ENCODE results near the gene PLSCR3. TPM values are rescaled to one million over a fixed set of nuclear protein-coding genes. Genes with fewer than 3 reads are reported as not detected.
"Not testable (repeated sequence)": the region's sequence is repeated elsewhere in the genome, so short reads cannot be mapped to it uniquely, and the experiment has no call there.

Gene PLSCR3
- total RNA-seq, 1 experiment from 2014 or later, result 39.8 TPM

DNA sequence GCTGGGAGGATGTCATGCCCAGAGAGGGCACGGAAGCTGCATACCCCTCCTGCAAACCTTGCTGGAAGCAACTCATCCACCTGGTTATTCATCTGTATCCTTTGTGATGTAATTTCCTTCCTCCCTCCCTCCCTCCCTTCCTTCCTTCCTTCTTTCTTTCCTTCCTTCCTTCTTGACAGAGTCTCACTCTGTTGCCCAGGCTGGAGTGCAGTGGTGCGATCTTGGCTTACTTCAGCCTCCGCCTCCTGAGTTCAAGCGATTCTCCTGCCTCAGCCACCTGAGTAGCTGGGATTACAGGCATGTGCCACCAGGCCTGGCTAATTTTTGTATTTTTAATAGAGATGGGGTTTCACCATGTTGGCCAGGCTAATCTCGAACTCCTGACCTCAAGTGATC lies 25.7 kb downstream of the PLSCR3 start:
- not testable (repeated sequence) for H3K9me2 ChIP-seq (replicated peaks; ENCODE audit: insufficient read depth, low read length); H3K4me2 ChIP-seq (ENCODE audit: low read depth, low read length, poor library complexity, severe bottlenecking)

DNA sequence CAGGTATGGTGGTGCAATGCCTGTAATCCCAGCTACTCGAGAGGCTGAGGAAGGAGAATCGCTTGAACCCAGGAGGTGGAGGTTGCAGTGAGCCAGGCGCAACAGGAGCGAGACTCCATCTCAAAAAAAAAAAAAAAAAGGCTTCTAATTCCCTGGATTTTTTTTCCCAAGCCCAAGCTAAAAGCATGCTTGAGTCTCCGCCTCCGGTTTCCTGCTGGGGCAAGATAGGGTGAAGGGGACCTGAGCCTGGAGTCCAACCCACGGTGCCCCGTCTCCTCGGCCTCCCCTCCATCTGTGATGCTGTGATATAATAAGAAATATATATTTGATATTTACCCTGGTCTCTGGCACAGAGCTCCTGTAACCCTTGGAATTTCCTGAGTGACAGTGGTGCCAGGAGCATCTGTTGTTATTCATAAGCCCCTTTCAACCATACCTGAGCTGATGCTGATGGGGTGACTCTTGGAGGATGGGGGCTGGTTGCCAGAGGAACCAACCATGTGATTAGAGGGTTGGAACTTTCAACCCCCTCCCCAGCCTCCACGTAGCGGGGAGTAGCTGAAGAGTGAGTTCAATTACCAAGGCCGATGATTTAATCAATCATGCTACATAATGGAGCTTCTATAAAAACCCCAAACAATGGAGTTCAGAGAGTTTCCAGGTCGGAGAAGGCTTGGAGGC lies 26.3 kb downstream of the PLSCR3 start:
- no peaks in the 10 kb centered on the region for H3K9me2 ChIP-seq (replicated peaks; ENCODE audit: insufficient read depth, low read length)
- H3K36me3 ChIP-seq (ENCODE audit: insufficient read depth, low read length), result no peaks in the 10 kb centered on the region
- no peaks in the 10 kb centered on the region for H3K9me3 ChIP-seq (ENCODE audit: low read length)
- no peak overlapping the region for H3K27ac ChIP-seq (ENCODE audit: low read length)
- no peak overlapping the region for H3K4me3 ChIP-seq (ENCODE audit: low read length)
- H3K4me2 ChIP-seq (ENCODE audit: low read depth, low read length, poor library complexity, severe bottlenecking), result no peak overlapping the region
- H3K9ac ChIP-seq (ENCODE audit: low read length), result no peak overlapping the region
- H4K20me1 ChIP-seq (ENCODE audit: insufficient read depth, low read depth, low read length), result no peaks in the 10 kb centered on the region
- DNase-seq, result no peak
- H3K4me1 ChIP-seq (ENCODE audit: low read length), result no peaks in the 10 kb centered on the region
- H3K27me3 ChIP-seq (ENCODE audit: low read length), result no peaks in the 10 kb centered on the region
- H2AFZ ChIP-seq (ENCODE audit: low read length), result no peak overlapping the region
- H3K79me2 ChIP-seq (ENCODE audit: low read length), result no peaks in the 10 kb centered on the region

More for the DNA sequence above, 25.7 kb downstream of the PLSCR3 start:
- H3K9me3 ChIP-seq (ENCODE audit: low read length); H3K4me1 ChIP-seq (ENCODE audit: low read length); H3K27ac ChIP-seq (ENCODE audit: low read length); DNase-seq; H3K9ac ChIP-seq (ENCODE audit: low read length); H3K79me2 ChIP-seq (ENCODE audit: low read length); H3K27me3 ChIP-seq (ENCODE audit: low read length); H2AFZ ChIP-seq (ENCODE audit: low read length); H4K20me1 ChIP-seq (ENCODE audit: insufficient read depth, low read depth, low read length); H3K4me3 ChIP-seq (ENCODE audit: low read length); H3K36me3 ChIP-seq (ENCODE audit: insufficient read depth, low read length): not testable (repeated sequence)

DNA sequence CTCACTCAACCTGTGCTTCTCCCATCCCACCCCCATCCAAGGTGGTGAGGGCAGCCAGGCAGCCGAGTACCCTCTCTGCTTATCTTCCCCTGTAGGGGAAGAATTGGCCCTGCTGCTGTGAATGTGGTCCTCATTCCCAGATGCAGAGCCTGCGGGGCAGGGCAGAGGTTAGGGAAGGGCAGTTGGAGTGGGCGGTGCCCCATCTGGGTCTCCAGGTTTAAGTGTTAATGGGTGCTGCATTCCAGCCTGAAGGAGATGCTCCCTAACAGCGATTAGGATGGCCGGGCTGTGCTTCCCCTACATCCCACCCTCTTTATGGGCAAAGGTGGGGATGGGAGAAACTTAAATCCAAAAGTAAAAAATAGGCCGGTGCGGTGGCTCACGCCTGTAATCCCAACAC lies 27.2 kb downstream of the PLSCR3 start:
- Histone ChIP-seq H3K9ac (ENCODE audit: low read length) (no peak overlapping the region), H3K79me2 (ENCODE audit: low read length) (no peaks in the 10 kb centered on the region), H3K27ac (ENCODE audit: low read length) (no peak overlapping the region), H2AFZ (ENCODE audit: low read length) (no peak overlapping the region), H3K9me2 (replicated peaks; ENCODE audit: insufficient read depth, low read length) (no peaks in the 10 kb centered on the region), H3K9me3 (ENCODE audit: low read length) (no peaks in the 10 kb centered on the region), H3K4me3 (ENCODE audit: low read length) (no peak overlapping the region), H4K20me1 (ENCODE audit: insufficient read depth, low read depth, low read length) (no peaks in the 10 kb centered on the region), H3K27me3 (ENCODE audit: low read length) (no peaks in the 10 kb centered on the region), H3K36me3 (ENCODE audit: insufficient read depth, low read length) (no peaks in the 10 kb centered on the region), H3K4me2 (ENCODE audit: low read depth, low read length, poor library complexity, severe bottlenecking) (no peak overlapping the region), H3K4me1 (ENCODE audit: low read length) (no peaks in the 10 kb centered on the region)
- no peak for DNase-seq

DNA sequence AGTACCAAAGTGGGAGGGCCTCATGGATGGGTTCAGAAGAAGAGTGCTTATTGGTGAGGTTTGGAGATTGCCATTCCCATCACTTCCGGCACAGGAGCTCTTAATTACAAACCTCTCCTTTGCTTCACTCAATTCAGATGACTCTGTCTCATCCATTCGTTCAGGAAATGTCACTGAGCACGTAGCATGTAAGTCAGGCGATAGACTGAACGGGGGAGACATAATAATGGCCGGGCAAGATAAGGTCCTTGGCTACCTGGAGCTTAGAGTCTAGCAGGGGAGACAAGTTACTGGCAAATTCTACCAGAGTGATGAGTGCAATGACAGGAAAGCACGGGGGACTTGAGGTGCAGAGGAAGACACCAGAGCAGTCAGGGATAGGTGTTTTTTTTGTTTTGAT lies 28.4 kb downstream of the PLSCR3 start:
- H3K36me3 ChIP-seq (ENCODE audit: insufficient read depth, low read length); H3K27ac ChIP-seq (ENCODE audit: low read length); H3K4me3 ChIP-seq (ENCODE audit: low read length); H3K9me2 ChIP-seq (replicated peaks; ENCODE audit: insufficient read depth, low read length); H4K20me1 ChIP-seq (ENCODE audit: insufficient read depth, low read depth, low read length); H3K4me1 ChIP-seq (ENCODE audit: low read length); H3K4me2 ChIP-seq (ENCODE audit: low read depth, low read length, poor library complexity, severe bottlenecking); H2AFZ ChIP-seq (ENCODE audit: low read length); H3K9ac ChIP-seq (ENCODE audit: low read length); H3K79me2 ChIP-seq (ENCODE audit: low read length); H3K27me3 ChIP-seq (ENCODE audit: low read length); DNase-seq; H3K9me3 ChIP-seq (ENCODE audit: low read length): not testable (repeated sequence)

DNA sequence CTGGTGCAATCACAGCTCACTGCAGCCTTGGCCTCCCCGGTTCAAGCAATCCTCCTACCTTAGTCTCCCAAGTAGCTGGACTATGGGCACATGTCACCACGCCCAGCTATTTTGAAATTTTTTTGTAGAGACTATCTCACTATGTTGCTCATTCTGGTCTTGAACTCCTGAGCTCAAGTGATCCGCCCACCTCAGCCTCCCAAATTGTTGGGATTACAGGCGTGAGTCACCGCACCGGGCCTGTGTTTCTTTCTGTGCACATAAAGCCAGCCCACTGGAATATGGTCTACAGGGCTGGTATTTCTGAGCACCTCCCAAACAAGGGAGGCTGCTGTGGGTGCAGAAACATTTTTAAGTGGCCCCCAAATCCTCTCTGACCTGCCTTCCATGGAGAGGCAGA lies 31.0 kb downstream of the PLSCR3 start:
- H3K9ac ChIP-seq (ENCODE audit: low read length), result no peak overlapping the region
- no peak overlapping the region for H2AFZ ChIP-seq (ENCODE audit: low read length)
- no peaks in the 10 kb centered on the region for H3K4me1 ChIP-seq (ENCODE audit: low read length)
- no peaks in the 10 kb centered on the region for H3K9me3 ChIP-seq (ENCODE audit: low read length)
- H4K20me1 ChIP-seq (ENCODE audit: insufficient read depth, low read depth, low read length), result no peaks in the 10 kb centered on the region
- no peaks in the 10 kb centered on the region for H3K36me3 ChIP-seq (ENCODE audit: insufficient read depth, low read length)
- H3K27ac ChIP-seq (ENCODE audit: low read length), result no peak overlapping the region
- DNase-seq, result no peak
- no peak overlapping the region for H3K4me3 ChIP-seq (ENCODE audit: low read length)
- no peaks in the 10 kb centered on the region for H3K27me3 ChIP-seq (ENCODE audit: low read length)
- H3K4me2 ChIP-seq (ENCODE audit: low read depth, low read length, poor library complexity, severe bottlenecking), result no peak overlapping the region
- no peaks in the 10 kb centered on the region for H3K79me2 ChIP-seq (ENCODE audit: low read length)
- H3K9me2 ChIP-seq (replicated peaks; ENCODE audit: insufficient read depth, low read length), result no peaks in the 10 kb centered on the region

DNA sequence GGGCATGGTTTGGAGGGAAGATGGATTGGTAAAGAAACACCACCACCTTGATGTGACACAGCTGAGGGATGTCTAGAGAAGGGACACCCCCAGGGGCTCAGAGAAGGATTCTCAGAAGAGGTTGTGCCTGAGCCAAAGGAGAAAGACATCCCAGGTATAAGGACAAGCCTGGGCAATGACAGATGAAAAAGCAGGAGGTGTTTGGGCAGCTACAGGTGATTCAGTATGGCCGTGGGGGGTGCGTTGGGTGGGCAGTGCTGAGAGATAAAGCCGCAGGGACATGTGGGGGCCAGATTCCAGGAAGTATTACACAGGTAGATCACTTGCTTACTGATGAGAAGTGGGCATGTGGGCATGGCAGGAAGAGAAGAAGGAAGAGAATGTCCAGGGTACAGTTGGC lies 32.4 kb downstream of the PLSCR3 start:
- H2AFZ ChIP-seq (ENCODE audit: low read length), result no peak overlapping the region
- no peak for DNase-seq
- H3K4me1 ChIP-seq (ENCODE audit: low read length), result no peaks in the 10 kb centered on the region
- no peaks in the 10 kb centered on the region for H3K79me2 ChIP-seq (ENCODE audit: low read length)
- no peak overlapping the region for H3K27ac ChIP-seq (ENCODE audit: low read length)
- no peaks in the 10 kb centered on the region for H3K27me3 ChIP-seq (ENCODE audit: low read length)
- no peaks in the 10 kb centered on the region for H4K20me1 ChIP-seq (ENCODE audit: insufficient read depth, low read depth, low read length)
- H3K9ac ChIP-seq (ENCODE audit: low read length), result no peak overlapping the region
- H3K36me3 ChIP-seq (ENCODE audit: insufficient read depth, low read length), result no peaks in the 10 kb centered on the region
- no peak overlapping the region for H3K4me3 ChIP-seq (ENCODE audit: low read length)
- no peaks in the 10 kb centered on the region for H3K9me2 ChIP-seq (replicated peaks; ENCODE audit: insufficient read depth, low read length)
- H3K9me3 ChIP-seq (ENCODE audit: low read length), result no peaks in the 10 kb centered on the region
- H3K4me2 ChIP-seq (ENCODE audit: low read depth, low read length, poor library complexity, severe bottlenecking), result no peak overlapping the region

DNA sequence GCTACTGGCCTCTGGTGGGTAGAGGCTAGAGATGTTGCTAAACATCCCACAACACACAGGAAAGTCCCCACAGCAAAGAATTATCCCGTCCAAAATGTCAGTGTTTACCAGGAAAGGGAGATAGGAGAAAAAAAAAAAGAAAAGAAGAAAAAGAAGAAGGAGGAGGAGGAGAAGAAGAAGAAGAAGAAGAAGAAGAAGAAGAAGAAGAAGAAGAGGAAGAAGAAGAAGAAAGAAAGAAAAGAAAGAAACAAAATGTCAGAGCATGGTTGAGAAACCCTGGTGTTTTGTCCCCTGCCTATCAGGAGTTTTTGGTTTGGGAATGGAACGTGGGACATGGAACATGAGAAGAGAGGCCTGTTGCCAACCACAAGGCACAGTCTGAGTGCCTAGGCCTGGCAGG lies 36.9 kb downstream of the PLSCR3 start:
- Histone ChIP-seq H3K27ac (ENCODE audit: low read length) (no peak overlapping the region), H2AFZ (ENCODE audit: low read length) (no peak overlapping the region), H3K27me3 (ENCODE audit: low read length) (no peaks in the 10 kb centered on the region), H3K9me3 (ENCODE audit: low read length) (no peaks in the 10 kb centered on the region), H4K20me1 (ENCODE audit: insufficient read depth, low read depth, low read length) (no peaks in the 10 kb centered on the region), H3K4me2 (ENCODE audit: low read depth, low read length, poor library complexity, severe bottlenecking) (no peak overlapping the region), H3K79me2 (ENCODE audit: low read length) (no peaks in the 10 kb centered on the region), H3K9ac (ENCODE audit: low read length) (no peak overlapping the region), H3K4me1 (ENCODE audit: low read length) (peaks cover 16% of the 10 kb centered on the region), H3K9me2 (replicated peaks; ENCODE audit: insufficient read depth, low read length) (no peaks in the 10 kb centered on the region), H3K36me3 (ENCODE audit: insufficient read depth, low read length) (no peaks in the 10 kb centered on the region), H3K4me3 (ENCODE audit: low read length) (no peak overlapping the region)
- no peak for DNase-seq

DNA sequence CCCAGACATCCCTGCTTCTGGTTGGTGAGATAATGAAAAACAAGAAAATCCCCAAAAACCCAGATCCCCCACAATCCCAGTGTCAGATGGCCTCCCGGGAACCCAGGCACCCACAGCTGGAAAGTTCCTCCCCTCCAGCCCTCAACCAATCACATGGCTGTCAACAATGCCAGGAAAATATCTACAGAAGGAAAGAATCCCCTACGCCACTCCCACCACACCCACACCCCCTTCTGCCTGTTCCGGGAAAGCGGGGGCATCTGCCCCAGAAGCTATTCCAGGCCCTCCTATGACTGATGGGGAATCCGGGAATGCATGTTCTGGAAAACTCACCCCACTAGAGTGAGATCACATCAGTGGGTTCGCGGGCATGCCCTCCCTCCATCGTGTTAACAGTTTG lies 37.6 kb downstream of the PLSCR3 start:
- Histone ChIP-seq H3K79me2 (ENCODE audit: low read length) (no peaks in the 10 kb centered on the region), H2AFZ (ENCODE audit: low read length) (no peak overlapping the region), H3K27me3 (ENCODE audit: low read length) (no peaks in the 10 kb centered on the region), H3K9ac (ENCODE audit: low read length) (no peak overlapping the region), H3K4me3 (ENCODE audit: low read length) (no peak overlapping the region), H3K4me2 (ENCODE audit: low read depth, low read length, poor library complexity, severe bottlenecking) (no peak overlapping the region), H4K20me1 (ENCODE audit: insufficient read depth, low read depth, low read length) (no peaks in the 10 kb centered on the region), H3K27ac (ENCODE audit: low read length) (no peak overlapping the region), H3K9me2 (replicated peaks; ENCODE audit: insufficient read depth, low read length) (no peaks in the 10 kb centered on the region), H3K9me3 (ENCODE audit: low read length) (no peaks in the 10 kb centered on the region), H3K4me1 (ENCODE audit: low read length) (peaks cover 20% of the 10 kb centered on the region), H3K36me3 (ENCODE audit: insufficient read depth, low read length) (no peaks in the 10 kb centered on the region)
- DNase-seq, result no peak

All from Karpas-422 (cell line).